Measurements from ENCODE around the gene BRD2.

DNA sequence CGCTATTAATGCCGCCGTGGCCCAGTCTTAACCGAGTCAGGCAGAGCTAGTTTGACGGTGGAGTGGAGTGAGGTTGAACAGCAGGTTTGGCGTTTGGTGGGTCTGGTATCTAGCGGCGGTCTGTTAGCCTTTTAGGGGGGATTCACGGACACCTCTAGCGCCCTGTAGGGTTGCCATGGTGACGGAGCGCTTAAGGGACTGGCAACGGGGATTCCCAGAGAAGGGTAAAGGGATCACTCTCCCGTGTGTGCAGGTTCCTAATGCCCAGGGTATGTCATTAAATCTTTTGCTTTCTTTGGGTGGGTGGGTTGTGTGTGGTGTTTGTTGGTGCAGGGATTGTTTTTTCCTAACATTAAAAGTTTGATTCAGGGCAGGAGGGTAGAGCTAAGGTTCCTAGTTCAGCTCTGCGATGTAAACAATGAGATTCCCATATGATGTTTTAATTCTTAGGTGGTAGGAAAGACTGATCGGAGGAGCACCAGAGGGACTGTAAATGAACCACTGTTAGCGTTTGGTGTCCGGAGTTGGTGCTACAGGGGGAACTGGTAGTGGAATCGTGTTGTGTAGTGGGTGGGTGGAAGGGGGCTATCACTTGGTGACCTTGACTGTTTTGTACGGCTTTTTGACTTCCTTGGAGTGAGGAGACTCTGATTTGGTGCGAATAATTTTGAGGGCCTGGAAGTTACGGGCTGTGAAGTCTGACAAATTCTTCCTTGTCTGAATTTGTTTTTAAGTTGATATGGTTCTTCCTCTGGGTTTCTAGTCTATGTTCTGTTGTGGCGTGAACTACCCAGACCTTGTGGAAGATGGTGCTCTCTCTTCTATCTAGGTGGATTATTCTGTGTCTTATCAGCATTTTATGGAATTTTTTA is 5.0 kb downstream of the BRD2 start:
- TF ChIP-seq, protein P1, sequence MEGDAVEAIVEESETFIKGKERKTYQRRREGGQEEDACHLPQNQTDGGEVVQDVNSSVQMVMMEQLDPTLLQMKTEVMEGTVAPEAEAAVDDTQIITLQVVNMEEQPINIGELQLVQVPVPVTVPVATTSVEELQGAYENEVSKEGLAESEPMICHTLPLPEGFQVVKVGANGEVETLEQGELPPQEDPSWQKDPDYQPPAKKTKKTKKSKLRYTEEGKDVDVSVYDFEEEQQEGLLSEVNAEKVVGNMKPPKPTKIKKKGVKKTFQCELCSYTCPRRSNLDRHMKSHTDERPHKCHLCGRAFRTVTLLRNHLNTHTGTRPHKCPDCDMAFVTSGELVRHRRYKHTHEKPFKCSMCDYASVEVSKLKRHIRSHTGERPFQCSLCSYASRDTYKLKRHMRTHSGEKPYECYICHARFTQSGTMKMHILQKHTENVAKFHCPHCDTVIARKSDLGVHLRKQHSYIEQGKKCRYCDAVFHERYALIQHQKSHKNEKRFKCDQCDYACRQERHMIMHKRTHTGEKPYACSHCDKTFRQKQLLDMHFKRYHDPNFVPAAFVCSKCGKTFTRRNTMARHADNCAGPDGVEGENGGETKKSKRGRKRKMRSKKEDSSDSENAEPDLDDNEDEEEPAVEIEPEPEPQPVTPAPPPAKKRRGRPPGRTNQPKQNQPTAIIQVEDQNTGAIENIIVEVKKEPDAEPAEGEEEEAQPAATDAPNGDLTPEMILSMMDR (IDR thresholded peaks at IDR 0.05; ENCODE audit: insufficient read depth, low read depth, low read length), result no peak
- no peak for TF ChIP-seq EZH2 (IDR thresholded peaks at IDR 0.05; ENCODE audit: insufficient read depth, low read length)

Data from astrocyte (in vitro differentiated cells and primary cell).